ENCODE results near the gene NPAP1. TPM values are rescaled to one million over a fixed set of nuclear protein-coding genes. Genes with fewer than 3 reads are reported as not detected.
"Not testable (repeated sequence)": the region's sequence is repeated elsewhere in the genome, so short reads cannot be mapped to it uniquely, and the experiment has no call there.

NPAP1 gene, protein sequence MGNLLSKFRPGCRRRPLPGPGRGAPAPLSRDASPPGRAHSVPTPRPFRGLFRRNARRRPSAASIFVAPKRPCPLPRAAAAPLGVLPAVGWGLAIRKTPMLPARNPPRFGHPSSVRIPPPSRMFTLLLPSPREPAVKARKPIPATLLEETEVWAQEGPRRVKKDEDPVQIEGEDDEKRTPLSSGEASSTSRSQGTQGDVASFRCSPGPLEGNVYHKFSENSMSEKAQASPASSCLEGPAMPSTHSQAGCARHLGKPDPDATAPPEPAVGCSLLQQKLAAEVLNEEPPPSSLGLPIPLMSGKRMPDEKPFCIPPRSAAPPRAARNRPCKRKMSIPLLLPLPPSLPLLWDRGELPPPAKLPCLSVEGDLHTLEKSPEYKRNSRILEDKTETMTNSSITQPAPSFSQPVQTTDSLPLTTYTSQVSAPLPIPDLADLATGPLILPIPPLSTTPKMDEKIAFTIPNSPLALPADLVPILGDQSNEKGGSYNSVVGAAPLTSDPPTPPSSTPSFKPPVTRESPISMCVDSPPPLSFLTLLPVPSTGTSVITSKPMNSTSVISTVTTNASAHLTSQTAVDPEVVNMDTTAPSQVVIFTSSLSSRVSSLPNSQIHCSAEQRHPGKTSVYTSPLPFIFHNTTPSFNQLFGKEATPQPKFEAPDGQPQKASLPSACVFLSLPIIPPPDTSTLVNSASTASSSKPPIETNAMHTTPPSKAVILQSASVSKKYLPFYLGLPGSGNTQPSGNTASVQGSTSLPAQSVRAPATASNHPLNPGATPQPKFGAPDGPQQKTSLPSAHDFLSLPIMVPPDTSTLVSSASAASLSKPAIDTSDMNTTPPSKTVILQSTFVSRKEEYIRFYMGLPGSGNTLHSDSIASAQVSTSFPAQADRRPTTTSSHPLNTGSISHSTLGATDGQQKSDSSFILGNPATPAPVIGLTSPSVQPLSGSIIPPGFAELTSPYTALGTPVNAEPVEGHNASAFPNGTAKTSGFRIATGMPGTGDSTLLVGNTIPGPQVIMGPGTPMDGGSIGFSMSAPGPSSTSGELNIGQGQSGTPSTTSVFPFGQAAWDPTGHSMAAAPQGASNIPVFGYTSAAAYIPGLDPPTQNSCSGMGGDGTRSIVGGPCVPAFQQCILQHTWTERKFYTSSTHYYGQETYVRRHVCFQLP
- total RNA-seq = not detected

DNA sequence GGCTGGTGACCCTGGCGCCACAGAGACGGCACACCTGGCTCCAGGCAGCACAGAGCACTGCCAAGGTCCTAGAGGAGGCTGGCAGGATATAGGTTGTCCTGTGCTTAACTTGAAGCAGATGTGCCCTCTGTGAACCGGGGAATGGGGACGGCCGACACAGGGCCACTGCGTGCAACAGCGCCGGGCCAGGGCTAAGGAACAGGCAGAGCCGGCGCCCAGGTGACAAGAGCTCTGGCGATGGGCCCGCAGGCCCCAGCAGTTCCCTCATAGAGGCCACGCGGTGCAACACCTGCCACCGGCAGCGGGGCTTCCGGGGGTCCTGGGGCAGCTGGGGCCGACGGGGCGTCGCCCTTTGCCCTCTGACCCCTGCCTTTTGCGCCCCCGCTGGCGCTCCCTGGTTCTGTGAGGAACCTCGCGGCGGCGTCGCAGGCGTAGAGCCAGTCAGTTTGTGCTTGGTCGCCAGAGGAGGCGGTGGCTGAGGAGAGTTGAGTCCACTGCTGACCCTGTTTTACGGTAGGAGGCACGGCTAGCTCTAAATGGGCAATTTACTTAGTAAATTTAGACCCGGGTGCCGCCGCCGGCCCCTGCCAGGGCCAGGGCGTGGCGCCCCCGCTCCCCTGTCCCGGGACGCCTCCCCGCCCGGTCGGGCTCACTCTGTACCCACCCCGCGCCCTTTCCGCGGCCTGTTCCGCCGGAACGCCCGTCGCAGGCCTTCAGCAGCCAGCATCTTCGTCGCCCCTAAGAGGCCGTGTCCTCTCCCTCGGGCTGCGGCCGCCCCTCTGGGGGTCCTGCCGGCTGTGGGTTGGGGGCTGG, at the start of gene NPAP1:
TSS of gene NPAP1 (plus strand) at position 444 of the 813 bp plus-strand sequence. CDS start at position 537, 93 bp downstream.
- ATAC-seq (ENCODE audit: low FRiP score) (no peak), DNase-seq (ENCODE audit: low spot score) (no peak)

DNA sequence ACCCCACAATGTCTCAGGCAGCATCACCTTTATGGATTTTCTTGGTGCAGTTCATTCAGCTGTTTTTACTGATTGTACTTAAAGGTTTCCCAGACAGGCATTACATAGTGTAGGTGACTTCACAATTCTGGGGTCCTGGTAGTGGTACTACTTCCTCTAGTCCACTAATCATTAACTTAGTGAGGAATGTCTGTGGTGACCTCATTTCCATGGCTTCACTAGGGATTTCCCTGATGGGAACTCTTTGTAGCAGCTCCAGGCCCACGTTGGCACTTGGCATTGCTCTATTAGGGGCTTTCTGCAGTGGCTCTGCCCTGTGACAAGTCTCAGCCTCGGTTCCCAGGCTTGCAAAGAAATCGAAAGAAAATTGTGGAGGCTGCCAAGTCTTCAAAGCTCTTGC, 48.1 kb upstream of the NPAP1 start:
- no peak for DNase-seq (ENCODE audit: low spot score)
- TF ChIP-seq, protein P1, sequence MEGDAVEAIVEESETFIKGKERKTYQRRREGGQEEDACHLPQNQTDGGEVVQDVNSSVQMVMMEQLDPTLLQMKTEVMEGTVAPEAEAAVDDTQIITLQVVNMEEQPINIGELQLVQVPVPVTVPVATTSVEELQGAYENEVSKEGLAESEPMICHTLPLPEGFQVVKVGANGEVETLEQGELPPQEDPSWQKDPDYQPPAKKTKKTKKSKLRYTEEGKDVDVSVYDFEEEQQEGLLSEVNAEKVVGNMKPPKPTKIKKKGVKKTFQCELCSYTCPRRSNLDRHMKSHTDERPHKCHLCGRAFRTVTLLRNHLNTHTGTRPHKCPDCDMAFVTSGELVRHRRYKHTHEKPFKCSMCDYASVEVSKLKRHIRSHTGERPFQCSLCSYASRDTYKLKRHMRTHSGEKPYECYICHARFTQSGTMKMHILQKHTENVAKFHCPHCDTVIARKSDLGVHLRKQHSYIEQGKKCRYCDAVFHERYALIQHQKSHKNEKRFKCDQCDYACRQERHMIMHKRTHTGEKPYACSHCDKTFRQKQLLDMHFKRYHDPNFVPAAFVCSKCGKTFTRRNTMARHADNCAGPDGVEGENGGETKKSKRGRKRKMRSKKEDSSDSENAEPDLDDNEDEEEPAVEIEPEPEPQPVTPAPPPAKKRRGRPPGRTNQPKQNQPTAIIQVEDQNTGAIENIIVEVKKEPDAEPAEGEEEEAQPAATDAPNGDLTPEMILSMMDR (IDR thresholded peaks at IDR 0.05) = no peak
- ATAC-seq (ENCODE audit: low FRiP score) = no peak

More for the DNA sequence above, at the start of gene NPAP1:
- TF ChIP-seq, protein P1 (IDR thresholded peaks at IDR 0.05) = no peak

DNA sequence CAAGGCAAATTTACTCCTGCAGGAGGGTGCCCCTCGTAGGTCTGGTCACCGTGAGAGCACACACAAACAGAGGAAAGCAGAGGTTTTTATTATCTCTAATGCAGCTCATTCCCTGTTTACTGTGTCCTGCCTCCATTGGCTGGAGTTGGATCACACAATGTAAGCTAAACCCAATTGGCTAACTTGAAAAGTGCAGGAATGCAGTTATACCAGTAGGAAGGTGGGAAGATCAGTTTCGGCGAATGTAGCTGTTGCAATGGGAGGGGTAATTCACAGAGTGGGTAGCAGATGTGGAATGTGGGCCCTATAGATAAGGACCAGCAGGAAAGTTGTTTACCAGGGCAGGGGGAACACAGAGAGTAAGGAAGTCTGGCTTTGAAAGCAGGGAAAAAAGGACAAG, 42.5 kb upstream of the NPAP1 start:
- TF ChIP-seq, protein P1 (IDR thresholded peaks at IDR 0.05) = no peak
- no peak for ATAC-seq (ENCODE audit: low FRiP score)

DNA sequence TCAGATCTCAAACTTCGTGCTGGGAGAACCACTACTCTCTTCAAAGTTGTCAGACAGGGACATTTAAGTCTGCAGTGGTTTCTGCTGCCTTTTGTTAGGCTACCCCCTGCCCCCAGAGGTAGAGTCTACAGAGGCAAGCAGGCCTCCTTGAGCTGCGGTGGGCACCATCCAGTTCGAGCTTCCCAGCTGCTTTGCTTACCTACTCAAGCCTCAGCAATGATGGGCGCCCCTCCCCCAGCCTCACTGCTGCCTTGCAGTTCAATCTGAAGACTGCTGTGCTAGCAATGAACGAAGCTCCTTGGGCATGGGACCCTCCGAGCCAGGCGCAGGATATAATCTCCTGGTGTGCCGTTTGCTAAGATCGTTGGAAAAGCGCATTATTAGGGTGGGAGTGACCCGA, 36.2 kb upstream of the NPAP1 start:
- not testable (repeated sequence) for DNase-seq (ENCODE audit: low spot score); ATAC-seq (ENCODE audit: low FRiP score)

More for the DNA sequence above, 42.5 kb upstream of the NPAP1 start:
- DNase-seq (ENCODE audit: low spot score) = no peak

DNA sequence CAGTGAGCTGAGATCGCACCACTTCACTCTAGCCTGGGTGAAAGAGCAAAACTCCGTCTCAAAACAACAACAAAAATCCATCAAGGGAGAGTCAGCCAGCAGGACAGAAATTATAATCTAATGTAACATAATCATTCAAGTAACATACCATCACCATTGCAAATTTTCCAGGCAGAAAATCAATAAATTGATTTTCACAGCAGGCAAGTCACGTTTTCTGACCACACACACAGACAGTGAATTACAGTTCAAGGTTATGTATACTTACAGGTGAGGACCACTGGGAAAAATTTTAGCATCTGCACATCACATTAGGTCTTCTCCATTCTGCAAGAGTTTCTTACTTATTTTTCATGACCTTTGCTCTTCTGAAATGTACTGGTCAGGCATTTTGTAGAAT, 29.9 kb upstream of the NPAP1 start:
- TF ChIP-seq, protein P1 (IDR thresholded peaks at IDR 0.05) = no peak
- DNase-seq (ENCODE audit: low spot score) = no peak
- no peak for ATAC-seq (ENCODE audit: low FRiP score)

DNA sequence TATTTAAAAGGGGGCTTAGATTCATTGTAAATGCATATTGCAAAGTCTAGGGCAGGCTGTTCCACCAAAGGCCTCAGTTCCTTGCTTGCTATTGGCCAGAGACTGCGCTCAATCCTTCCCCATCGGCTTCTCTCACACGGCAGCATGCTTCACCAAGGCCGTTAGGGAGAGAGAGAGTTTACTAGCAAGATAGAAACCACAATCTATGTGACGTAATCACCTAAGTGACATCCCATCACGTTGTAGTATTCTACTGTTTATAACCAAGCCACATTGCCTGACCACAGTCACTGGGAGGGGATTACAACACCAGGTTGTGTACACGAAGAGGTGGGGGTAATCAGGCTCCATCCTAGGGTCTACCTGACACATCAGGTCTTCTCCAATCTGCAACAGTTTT, 16.0 kb upstream of the NPAP1 start:
- DNase-seq (ENCODE audit: low spot score) (no peak), ATAC-seq (ENCODE audit: low FRiP score) (no peak)
- TF ChIP-seq, protein P1 (IDR thresholded peaks at IDR 0.05) = no peak

Measured in omental fat pad (tissue), 4 donors.